HFFc6 (cell line): ENCODE measurements around the gene MSI2. TPM values are rescaled to one million over a fixed set of nuclear protein-coding genes. Genes with fewer than 3 reads are reported as not detected.

Source experiments
- DNase-seq: peaks from one replicate; pipeline ENCODE4 v3.0.0-alpha.2; 2018
- H3K27ac Mint-ChIP-seq: 2 replicates; pipeline ENCODE4 v1.8.0; 2020; ENCODE audit warnings: mild to moderate bottlenecking, mixed read lengths
- H3K27me3 Mint-ChIP-seq: 2 replicates; pipeline ENCODE4 v1.8.0; 2021; ENCODE audit warnings: mild to moderate bottlenecking, moderate library complexity, mixed read lengths; ENCODE audit not compliant: insufficient read depth
- H3K36me3 Mint-ChIP-seq: 2 replicates; pipeline ENCODE4 v1.8.0; 2021; ENCODE audit warnings: low read depth, mixed read lengths
- H3K4me1 Mint-ChIP-seq: 2 replicates; pipeline ENCODE4 v1.8.0; 2020; ENCODE audit warnings: low read depth, mixed read lengths
- H3K4me3 Mint-ChIP-seq: 2 replicates; pipeline ENCODE4 v1.8.0; 2020; ENCODE audit warnings: mild to moderate bottlenecking, moderate library complexity, mixed read lengths
- H3K9me3 Mint-ChIP-seq: 2 replicates; pipeline ENCODE4 v1.8.0; 2020; ENCODE audit warnings: mild to moderate bottlenecking, mixed read lengths
- CTCF ChIP-seq: fragments of 200-600 bp; sonication (generic); IDR thresholded peaks from 2 replicates; pipeline ENCODE4 v1.5.0; 2021; ENCODE audit warnings: antibody characterized with exemption, mild to moderate bottlenecking
- total RNA-seq, 6 experiments: library from RNA; stranded (reverse); fragmentation: NEBNext Ultra II Directional; extraction: Animal tissue kit (Norgen Biotek cat#: 25700); gene quantifications; 2 replicates in 1 of 6; 3 replicates in 5 of 6; pipeline ENCODE4 v1.2.3, GENCODE V29; 2021

Gene MSI2
- total RNA-seq, 6 experiments from 2014 or later = 53.5 to 71.7 (median 55.0) TPM

- no peak for DNase-seq
- peaks cover 12% of the 10 kb centered on the region for H3K9me3 Mint-ChIP-seq
- peaks cover 38% of the 10 kb centered on the region for H3K36me3 Mint-ChIP-seq
- H3K4me1 Mint-ChIP-seq = peaks cover 38% of the 10 kb centered on the region
- no peak overlapping the region for H3K27ac Mint-ChIP-seq
- TF ChIP-seq CTCF = no peak
- H3K27me3 Mint-ChIP-seq = peaks cover 1% of the 10 kb centered on the region; the same call in 1 of the 2 replicates
- H3K4me3 Mint-ChIP-seq = no peak overlapping the region
Observed at GRCh38 chr17:57636274-57636673, 380.0 kb downstream of the MSI2 start.

GRCh38 chr17:57636985-57637665, 380.8 kb downstream of the MSI2 start:
- no peak for TF ChIP-seq CTCF

GRCh38 chr17:57637666-57638010, 381.3 kb downstream of the MSI2 start:
- Mint-ChIP-seq H3K9me3 (peaks cover 12% of the 10 kb centered on the region), H3K4me3 (no peak overlapping the region), H3K4me1 (peaks cover 38% of the 10 kb centered on the region), H3K27ac (peak overlapping the region; percentile 71; the same call in 1 of the 2 replicates), H3K27me3 (peaks cover 1% of the 10 kb centered on the region; the same call in 1 of the 2 replicates), H3K36me3 (peaks cover 28% of the 10 kb centered on the region)
- no peak for TF ChIP-seq CTCF
- DNase-seq = no peak

More at GRCh38 chr17:57636985-57637665, 380.8 kb downstream of the MSI2 start:
- Mint-ChIP-seq H3K36me3 (peaks cover 33% of the 10 kb centered on the region), H3K9me3 (peaks cover 12% of the 10 kb centered on the region), H3K4me3 (peak overlapping the region; percentile 47; the same call in 1 of the 2 replicates), H3K27ac (peak overlapping the region; percentile 71; the same call in 1 of the 2 replicates), H3K27me3 (peaks cover 1% of the 10 kb centered on the region; the same call in 1 of the 2 replicates), H3K4me1 (peaks cover 38% of the 10 kb centered on the region)
- no peak for DNase-seq

GRCh38 chr17:57638284-57638683, 382.0 kb downstream of the MSI2 start:
- DNase-seq = no peak
- peaks cover 38% of the 10 kb centered on the region for H3K4me1 Mint-ChIP-seq
- H3K4me3 Mint-ChIP-seq = no peak overlapping the region
- H3K9me3 Mint-ChIP-seq = peaks cover 12% of the 10 kb centered on the region
- no peak overlapping the region for H3K27ac Mint-ChIP-seq
- TF ChIP-seq CTCF = no peak
- peaks cover 22% of the 10 kb centered on the region for H3K36me3 Mint-ChIP-seq
- H3K27me3 Mint-ChIP-seq = peaks cover 1% of the 10 kb centered on the region; the same call in 1 of the 2 replicates

GRCh38 chr17:57639381-57639780, 383.1 kb downstream of the MSI2 start:
- peaks cover 41% of the 10 kb centered on the region for H3K4me1 Mint-ChIP-seq
- peaks cover 5% of the 10 kb centered on the region for H3K9me3 Mint-ChIP-seq
- H3K36me3 Mint-ChIP-seq = peaks cover 14% of the 10 kb centered on the region
- no peak overlapping the region for H3K4me3 Mint-ChIP-seq
- TF ChIP-seq CTCF = no peak
- H3K27me3 Mint-ChIP-seq = peaks cover 2% of the 10 kb centered on the region; the same call in 1 of the 2 replicates
- no peak for DNase-seq
- no peak overlapping the region for H3K27ac Mint-ChIP-seq
